Ascending aorta (tissue), 2 donors: Measurements from ENCODE around the gene SYTL1. TPM values are rescaled to one million over a fixed set of nuclear protein-coding genes. Genes with fewer than 3 reads are reported as not detected.
A peak's percentile ranks its signal among the peaks of the same experiment; 100 is the strongest.

ENCODE experiments used
- DNase-seq, 2 donors: peaks; one replicate each; pipeline ENCODE4 v3.0.0-alpha.2; 2019; ENCODE audit warnings: low spot score in 2 of 2
- H3K27ac ChIP-seq, 2 donors: fragments of 200-600 bp; sonication (generic); one replicate each; pipeline ENCODE4 v1.5.1; 2016 to 2017; ENCODE audit warnings: mild to moderate bottlenecking in 1 of 2
- H3K27me3 ChIP-seq: fragments of 200-600 bp; sonication (generic); one replicate; pipeline ENCODE4 v1.5.1; 2017
- H3K36me3 ChIP-seq, 2 donors: fragments of 200-600 bp; sonication (generic); one replicate each; pipeline ENCODE4 v1.5.1; 2016
- H3K4me1 ChIP-seq, 2 donors: fragments of 200-600 bp; sonication (generic); one replicate each; pipeline ENCODE4 v1.5.1; 2016 to 2017; ENCODE audit warnings: mild to moderate bottlenecking in 1 of 2
- H3K4me3 ChIP-seq, 2 donors: fragments of 200-600 bp; sonication (generic); one replicate each; pipeline ENCODE4 v1.5.1; 2016 to 2017; ENCODE audit warnings: mild to moderate bottlenecking in 1 of 2
- H3K9me3 ChIP-seq, 2 donors: fragments of 200-600 bp; sonication (generic); one replicate each; pipeline ENCODE4 v1.5.1; 2016
- intact Hi-C: fragments of 100-400 bp; cut with DNase I; formaldehyde crosslinking; loops from one replicate; pipeline ENCODE4 v1.15.1; 2023
- total RNA-seq: library from RNA; depleted of rRNA; stranded (reverse); fragments of >200 nt; gene quantifications from one replicate; pipeline ENCODE4 v1.1.0, GENCODE V29; 2016
- TF ChIP-seq, protein P1 (sequence below), 3 experiments: fragments of 200-600 bp in 2 of 3; fragments of 450-650 bp in 1 of 3; sonication (generic) in 2 of 3; IDR thresholded peaks; one replicate each; pipeline ENCODE4 v1.5.1; 2016 to 2019; ENCODE audit warnings: antibody characterized with exemption in 3 of 3, mild to moderate bottlenecking in 1 of 3, moderate library complexity in 1 of 3

SYTL1 gene
- total RNA-seq, 1 donor from 2014 or later: 0.21 TPM

DNA sequence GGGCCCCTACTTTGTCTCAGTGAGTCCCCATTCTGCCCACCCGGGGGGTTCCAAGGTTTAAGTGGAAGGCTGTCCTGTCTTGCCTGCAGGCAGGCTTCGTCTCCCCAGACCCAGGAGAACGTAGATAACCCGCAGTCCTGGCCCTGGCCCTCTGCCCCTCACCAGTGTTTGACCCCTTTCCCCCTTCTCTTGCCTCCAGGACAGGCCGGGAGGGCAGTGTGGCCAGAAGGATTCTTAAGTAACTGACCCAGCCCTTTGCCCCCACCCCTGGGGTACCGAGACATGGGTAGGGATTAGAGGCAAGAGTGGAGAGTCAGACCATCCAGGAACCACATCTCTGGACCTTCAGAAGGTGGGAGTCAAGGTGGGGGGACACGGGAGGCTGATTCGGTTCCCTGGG lies 11.0 kb upstream of the SYTL1 start:
- H3K36me3 ChIP-seq: peaks cover 41 to 72% of the 10 kb centered on the region in 2 donors
- no peak overlapping the region for H3K4me3 ChIP-seq
- H3K27me3 ChIP-seq: no peaks in the 10 kb centered on the region
- intact Hi-C loops: no loop called here
- DNase-seq: no peak
- H3K4me1 ChIP-seq: no peaks in the 10 kb centered on the region
- no peak overlapping the region for H3K27ac ChIP-seq
- H3K9me3 ChIP-seq: no peaks in the 10 kb centered on the region
- TF ChIP-seq, protein P1, sequence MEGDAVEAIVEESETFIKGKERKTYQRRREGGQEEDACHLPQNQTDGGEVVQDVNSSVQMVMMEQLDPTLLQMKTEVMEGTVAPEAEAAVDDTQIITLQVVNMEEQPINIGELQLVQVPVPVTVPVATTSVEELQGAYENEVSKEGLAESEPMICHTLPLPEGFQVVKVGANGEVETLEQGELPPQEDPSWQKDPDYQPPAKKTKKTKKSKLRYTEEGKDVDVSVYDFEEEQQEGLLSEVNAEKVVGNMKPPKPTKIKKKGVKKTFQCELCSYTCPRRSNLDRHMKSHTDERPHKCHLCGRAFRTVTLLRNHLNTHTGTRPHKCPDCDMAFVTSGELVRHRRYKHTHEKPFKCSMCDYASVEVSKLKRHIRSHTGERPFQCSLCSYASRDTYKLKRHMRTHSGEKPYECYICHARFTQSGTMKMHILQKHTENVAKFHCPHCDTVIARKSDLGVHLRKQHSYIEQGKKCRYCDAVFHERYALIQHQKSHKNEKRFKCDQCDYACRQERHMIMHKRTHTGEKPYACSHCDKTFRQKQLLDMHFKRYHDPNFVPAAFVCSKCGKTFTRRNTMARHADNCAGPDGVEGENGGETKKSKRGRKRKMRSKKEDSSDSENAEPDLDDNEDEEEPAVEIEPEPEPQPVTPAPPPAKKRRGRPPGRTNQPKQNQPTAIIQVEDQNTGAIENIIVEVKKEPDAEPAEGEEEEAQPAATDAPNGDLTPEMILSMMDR (IDR thresholded peaks at IDR 0.05): no peak

DNA sequence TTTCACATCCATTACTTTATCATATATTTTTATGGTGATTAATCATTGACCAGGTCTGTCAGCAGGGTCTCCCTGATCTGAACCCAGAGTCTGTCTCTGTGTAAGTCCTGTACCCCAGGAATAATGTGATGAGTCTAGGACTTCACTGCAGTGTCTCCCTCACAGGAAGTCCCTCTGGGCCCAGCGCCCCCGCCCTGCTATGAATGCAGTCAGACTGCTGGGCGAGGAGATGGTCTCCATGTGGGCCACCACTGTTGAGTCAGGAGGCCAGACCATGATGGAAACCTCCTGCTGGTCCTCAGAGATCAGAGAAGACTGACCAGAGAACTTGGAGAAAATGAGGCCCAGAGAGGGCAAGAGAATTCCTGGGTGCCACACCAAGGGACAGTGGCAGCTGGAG lies 10.4 kb upstream of the SYTL1 start:
- H3K27ac ChIP-seq: no peak overlapping the region
- H3K27me3 ChIP-seq: no peaks in the 10 kb centered on the region
- DNase-seq: no peak
- TF ChIP-seq, protein P1 (IDR thresholded peaks at IDR 0.05): no peak
- intact Hi-C loops: no loop called here
- peaks cover 47 to 74% of the 10 kb centered on the region in 2 donors for H3K36me3 ChIP-seq
- no peaks in the 10 kb centered on the region for H3K9me3 ChIP-seq
- H3K4me3 ChIP-seq: no peak overlapping the region
- no peaks in the 10 kb centered on the region for H3K4me1 ChIP-seq

DNA sequence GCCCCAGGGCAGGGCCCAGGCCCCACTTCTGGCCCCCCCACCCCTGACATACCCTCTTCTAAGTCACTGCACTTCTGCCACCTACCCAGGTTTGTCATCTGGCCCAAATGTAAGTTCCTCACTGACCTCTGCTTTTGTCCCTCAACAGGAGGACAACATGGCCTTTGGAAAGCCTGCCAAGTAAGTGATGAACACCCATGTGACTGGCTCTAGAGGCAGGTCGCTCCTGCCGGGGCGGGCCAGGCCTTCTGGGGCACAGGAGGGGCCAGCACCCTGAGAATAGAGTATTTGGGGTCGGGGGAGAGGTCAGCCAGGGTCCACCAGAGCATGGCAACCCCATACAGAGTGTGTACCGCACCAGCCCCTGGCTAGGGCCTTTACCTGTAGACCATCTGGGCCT lies 9.9 kb upstream of the SYTL1 start:
- no peak overlapping the region for H3K27ac ChIP-seq
- DNase-seq: no peak

DNA sequence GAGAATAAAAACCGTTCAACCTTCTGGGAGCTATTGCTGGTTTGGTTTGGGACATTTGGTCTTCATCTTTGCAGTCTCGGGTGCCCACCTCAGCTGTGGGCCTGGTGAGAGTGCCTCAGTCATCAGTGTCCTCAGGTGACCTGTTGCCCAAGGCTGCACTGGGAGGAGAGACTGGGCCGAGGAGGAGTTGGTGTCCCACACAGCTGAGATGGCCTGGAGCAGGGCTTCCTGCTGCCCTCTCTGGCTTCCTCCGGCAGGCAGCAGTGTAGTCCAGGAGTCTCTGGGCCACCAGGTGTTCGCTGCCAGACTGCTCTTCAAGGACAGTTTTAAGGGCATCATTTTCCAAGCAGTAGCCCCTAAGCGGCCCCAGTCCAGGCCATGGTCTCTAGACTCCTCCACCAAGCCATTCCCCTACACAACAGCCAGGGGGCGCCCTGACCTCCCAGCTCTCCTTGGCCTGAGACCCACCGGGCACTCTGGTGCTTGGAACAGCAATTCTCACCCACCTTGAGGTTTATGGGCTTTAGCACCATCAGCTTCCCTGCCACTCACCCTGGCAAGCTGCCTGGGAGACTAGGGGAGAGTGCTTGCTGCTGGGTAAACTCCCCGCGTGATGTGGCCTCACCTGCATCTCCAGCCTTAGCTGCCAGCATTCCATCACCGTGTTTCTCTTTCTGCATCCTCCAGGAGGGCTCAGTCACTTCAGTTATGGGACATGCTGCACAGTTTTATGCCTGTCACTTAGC lies 9.1 kb upstream of the SYTL1 start:
- no peak for DNase-seq
- intact Hi-C loops: no loop called here
- Histone ChIP-seq H3K36me3 (peaks cover 50 to 67% of the 10 kb centered on the region in 2 donors), H3K4me1 (no peaks in the 10 kb centered on the region), H3K27me3 (no peaks in the 10 kb centered on the region), H3K27ac (no peak overlapping the region), H3K4me3 (no peak overlapping the region), H3K9me3 (no peaks in the 10 kb centered on the region)
- TF ChIP-seq, protein P1 (IDR thresholded peaks at IDR 0.05): peak; percentile 76 to 85 (median 84)

More for the DNA sequence above, 9.9 kb upstream of the SYTL1 start:
- Histone ChIP-seq H3K4me1 (no peaks in the 10 kb centered on the region), H3K4me3 (no peak overlapping the region), H3K27me3 (no peaks in the 10 kb centered on the region), H3K9me3 (no peaks in the 10 kb centered on the region), H3K36me3 (peaks cover 52 to 74% of the 10 kb centered on the region in 2 donors)
- intact Hi-C loops: no loop called here
- TF ChIP-seq, protein P1 (IDR thresholded peaks at IDR 0.05): no peak

DNA sequence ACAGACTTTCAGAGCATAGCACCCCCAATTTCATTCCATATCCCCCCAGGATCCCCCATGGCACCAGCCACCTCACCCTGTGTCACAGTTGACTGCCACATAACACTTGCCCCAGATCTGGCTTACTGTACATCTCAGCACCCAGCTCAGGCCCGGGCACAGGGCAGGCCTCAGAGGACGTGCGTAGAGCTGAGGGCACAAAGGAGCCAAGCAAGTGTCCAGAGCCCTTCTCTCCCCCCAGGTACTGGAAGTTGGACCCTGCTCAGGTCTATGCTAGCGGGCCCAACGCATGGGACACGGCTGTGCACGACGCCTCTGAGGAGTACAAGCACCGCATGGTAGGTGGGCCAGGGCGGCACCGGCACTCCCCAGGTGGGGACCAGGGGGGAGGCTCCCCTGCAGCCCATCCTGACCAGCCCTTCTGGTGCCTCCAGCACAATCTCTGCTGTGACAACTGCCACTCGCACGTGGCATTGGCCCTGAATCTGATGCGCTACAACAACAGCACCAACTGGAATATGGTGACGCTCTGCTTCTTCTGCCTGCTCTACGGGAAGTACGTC lies 8.0 kb upstream of the SYTL1 start:
- Histone ChIP-seq H3K9me3 (no peaks in the 10 kb centered on the region), H3K4me3 (no peak overlapping the region), H3K27me3 (no peaks in the 10 kb centered on the region), H3K36me3 (peaks cover 50 to 68% of the 10 kb centered on the region in 2 donors), H3K4me1 (no peaks in the 10 kb centered on the region), H3K27ac (no peak overlapping the region)
- intact Hi-C loops: no loop called here
- TF ChIP-seq, protein P1 (IDR thresholded peaks at IDR 0.05): no peak
- no peak for DNase-seq
